ENCODE data around the gene KRT74. TPM values are rescaled to one million over a fixed set of nuclear protein-coding genes. Genes with fewer than 3 reads are reported as not detected.

KRT74 gene
- not detected for polyA plus RNA-seq (2013, experiment 1 of 2)
- not detected for polyA plus RNA-seq (2013, experiment 2 of 2)

- no peaks in the 10 kb centered on the region for H3K9me3 ChIP-seq (ENCODE audit: insufficient read depth, low read depth, low read length)
- no peak within 1 kb of the TSS for H3K9ac ChIP-seq (ENCODE audit: low read depth, low read length)
- H3K36me3 ChIP-seq (ENCODE audit: insufficient read depth, low read length) = no peaks in the 10 kb centered on the region
- no peaks in the 10 kb centered on the region for H3K27me3 ChIP-seq (ENCODE audit: insufficient read depth, low read length)
- WGBS = 97% methylated on average over 3 of the region's 3 CpGs
- H3K4me1 ChIP-seq (ENCODE audit: insufficient read depth, low read length) = no peaks in the 10 kb centered on the region
- H3K4me3 ChIP-seq (ENCODE audit: low read length) = no peak within 1 kb of the TSS
- H3K27ac ChIP-seq (ENCODE audit: low read depth, low read length) = no peak within 1 kb of the TSS
These were observed at the start of gene KRT74 for GRCh38 chr12:52573743-52574142. Gene KRT74, minus strand, starts transcription at chr12:52573843. Its CDS starts 66 bp downstream, at chr12:52573777.

GRCh38 chr12:52622349-52622748 is 48.7 kb upstream of the KRT74 start:
- Histone ChIP-seq H3K36me3 (ENCODE audit: insufficient read depth, low read length) (no peaks in the 10 kb centered on the region), H3K27ac (ENCODE audit: low read depth, low read length) (no peak overlapping the region), H3K4me1 (ENCODE audit: insufficient read depth, low read length) (no peaks in the 10 kb centered on the region; the same call in 1 of the 2 replicates), H3K27me3 (ENCODE audit: insufficient read depth, low read length) (no peaks in the 10 kb centered on the region), H3K9ac (ENCODE audit: low read depth, low read length) (no peak overlapping the region), H3K4me3 (ENCODE audit: low read length) (no peak overlapping the region), H3K9me3 (ENCODE audit: insufficient read depth, low read depth, low read length) (no peaks in the 10 kb centered on the region; the same call in 1 of the 2 replicates)
- WGBS = 82% methylated on average over 5 of the region's 5 CpGs

- H3K4me1 ChIP-seq (ENCODE audit: insufficient read depth, low read length) = no peaks in the 10 kb centered on the region; the same call in 1 of the 2 replicates
- no peaks in the 10 kb centered on the region for H3K36me3 ChIP-seq (ENCODE audit: insufficient read depth, low read length)
- H3K4me3 ChIP-seq (ENCODE audit: low read length) = no peak overlapping the region
- no peaks in the 10 kb centered on the region for H3K9me3 ChIP-seq (ENCODE audit: insufficient read depth, low read depth, low read length)
- no peak overlapping the region for H3K27ac ChIP-seq (ENCODE audit: low read depth, low read length)
- no peaks in the 10 kb centered on the region for H3K27me3 ChIP-seq (ENCODE audit: insufficient read depth, low read length)
- no peak overlapping the region for H3K9ac ChIP-seq (ENCODE audit: low read depth, low read length)
- 82% methylated on average over 2 of the region's 2 CpGs for WGBS
These were observed 45.2 kb upstream of the KRT74 start for GRCh38 chr12:52618866-52619265.

DNA sequence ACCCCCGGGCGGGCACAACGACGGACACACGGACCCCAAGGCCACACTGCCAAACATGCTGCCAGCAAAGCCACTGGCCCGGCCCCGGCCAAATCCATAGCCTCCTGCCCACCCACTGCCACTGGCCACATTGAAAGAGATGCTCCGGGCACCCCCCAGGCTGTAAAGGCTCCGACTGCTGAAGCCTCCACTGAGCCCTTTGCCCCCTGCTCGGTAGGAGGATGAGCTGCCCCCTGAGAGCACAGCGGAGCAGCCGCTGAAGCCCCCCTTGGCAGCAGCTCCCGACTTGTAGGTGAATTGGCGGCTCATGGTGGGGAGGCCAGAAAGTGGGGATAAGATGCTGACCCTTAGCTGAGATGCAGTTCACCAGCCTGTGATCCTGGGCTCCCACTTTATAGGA is 44.6 kb upstream of the KRT74 start, which contains the start of gene KRT73:
KRT73 (minus strand) TSS at position 344 of the 400 bp plus-strand sequence; CDS start at position 309, 35 bp downstream.
- 94% methylated on average over 14 of the region's 14 CpGs for WGBS

DNA sequence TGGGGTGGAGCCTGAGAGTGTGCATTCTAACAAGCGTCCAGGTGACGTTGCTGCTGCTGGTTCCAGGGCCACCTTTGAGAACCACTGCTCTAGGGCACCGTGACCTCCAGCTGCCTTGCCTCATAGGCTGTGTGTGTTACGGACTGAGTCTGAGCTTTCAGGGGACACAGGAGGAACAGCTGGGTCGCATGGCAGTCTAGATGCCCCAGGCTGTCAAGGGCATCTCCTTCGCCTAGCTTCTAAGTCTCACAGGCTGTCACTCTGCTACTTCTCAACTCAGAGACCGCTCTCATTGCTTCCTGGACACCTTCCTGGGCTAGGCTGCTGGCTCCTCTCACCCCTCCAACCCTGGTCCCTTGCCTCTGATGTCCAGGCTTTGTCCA is 43.8 kb upstream of the KRT74 start:
- no peaks in the 10 kb centered on the region for H3K9me3 ChIP-seq (ENCODE audit: insufficient read depth, low read depth, low read length)

More for the DNA sequence above, 44.6 kb upstream of the KRT74 start, which contains the start of gene KRT73:
- Histone ChIP-seq H3K36me3 (ENCODE audit: insufficient read depth, low read length) (no peaks in the 10 kb centered on the region), H3K4me3 (ENCODE audit: low read length) (no peak within 1 kb of the TSS), H3K4me1 (ENCODE audit: insufficient read depth, low read length) (no peaks in the 10 kb centered on the region; the same call in 1 of the 2 replicates), H3K9me3 (ENCODE audit: insufficient read depth, low read depth, low read length) (no peaks in the 10 kb centered on the region), H3K9ac (ENCODE audit: low read depth, low read length) (no peak within 1 kb of the TSS), H3K27me3 (ENCODE audit: insufficient read depth, low read length) (no peaks in the 10 kb centered on the region), H3K27ac (ENCODE audit: low read depth, low read length) (no peak within 1 kb of the TSS)

DNA sequence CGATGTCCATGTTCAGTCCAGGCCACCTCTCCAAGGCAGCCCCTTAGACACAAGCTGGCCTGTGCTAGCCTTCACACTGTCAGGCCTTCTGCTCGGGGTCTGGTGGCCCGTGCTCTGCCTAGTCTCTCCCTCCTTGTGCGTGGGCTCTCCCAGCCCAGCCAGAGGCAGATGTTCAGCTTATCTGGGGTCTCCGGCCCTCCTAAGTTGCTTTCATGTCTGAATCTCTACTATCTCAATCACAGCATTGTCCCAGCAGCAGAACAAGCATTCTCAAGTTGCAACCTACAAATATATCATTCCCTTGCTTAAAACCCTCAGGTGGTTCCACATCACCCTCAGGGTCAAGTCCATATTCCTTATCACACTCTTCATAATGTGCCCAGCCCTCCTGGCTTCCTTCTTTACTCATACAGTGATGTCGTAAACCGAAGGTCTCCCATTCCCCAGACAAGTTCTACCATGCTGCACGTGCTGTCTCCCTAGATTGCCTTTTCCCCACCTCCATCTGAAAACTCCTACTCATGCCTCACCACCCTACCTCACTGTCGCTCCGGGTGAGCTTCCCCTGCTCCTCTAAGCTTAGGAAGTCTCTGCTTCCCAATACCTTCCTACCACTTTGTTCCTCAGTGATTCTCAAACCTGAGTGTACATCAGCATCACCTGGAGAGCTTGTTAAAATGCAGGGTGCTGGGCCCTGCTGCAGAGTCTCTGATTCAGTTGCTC is 43.2 kb upstream of the KRT74 start:
- Histone ChIP-seq H3K4me1 (ENCODE audit: insufficient read depth, low read length) (no peaks in the 10 kb centered on the region; the same call in 1 of the 2 replicates), H3K36me3 (ENCODE audit: insufficient read depth, low read length) (no peaks in the 10 kb centered on the region), H3K27me3 (ENCODE audit: insufficient read depth, low read length) (no peaks in the 10 kb centered on the region), H3K9me3 (ENCODE audit: insufficient read depth, low read depth, low read length) (no peaks in the 10 kb centered on the region), H3K4me3 (ENCODE audit: low read length) (no peak overlapping the region), H3K27ac (ENCODE audit: low read depth, low read length) (no peak overlapping the region), H3K9ac (ENCODE audit: low read depth, low read length) (no peak overlapping the region)
- WGBS = 89% methylated on average over 10 of the region's 10 CpGs

More for the DNA sequence above, 43.8 kb upstream of the KRT74 start:
- Histone ChIP-seq H3K36me3 (ENCODE audit: insufficient read depth, low read length) (no peaks in the 10 kb centered on the region), H3K4me3 (ENCODE audit: low read length) (no peak overlapping the region), H3K9ac (ENCODE audit: low read depth, low read length) (no peak overlapping the region), H3K27me3 (ENCODE audit: insufficient read depth, low read length) (no peaks in the 10 kb centered on the region), H3K4me1 (ENCODE audit: insufficient read depth, low read length) (no peaks in the 10 kb centered on the region; the same call in 1 of the 2 replicates), H3K27ac (ENCODE audit: low read depth, low read length) (no peak overlapping the region)
- WGBS = 92% methylated on average over 7 of the region's 7 CpGs

- H3K9me3 ChIP-seq (ENCODE audit: insufficient read depth, low read depth, low read length) = no peaks in the 10 kb centered on the region
- no peak overlapping the region for H3K9ac ChIP-seq (ENCODE audit: low read depth, low read length)
- no peak overlapping the region for H3K27ac ChIP-seq (ENCODE audit: low read depth, low read length)
- no peak overlapping the region for H3K4me3 ChIP-seq (ENCODE audit: low read length)
- H3K36me3 ChIP-seq (ENCODE audit: insufficient read depth, low read length) = no peaks in the 10 kb centered on the region
- H3K27me3 ChIP-seq (ENCODE audit: insufficient read depth, low read length) = peaks cover under 1% of the 10 kb centered on the region; the same call in 1 of the 2 replicates
- WGBS = 95% methylated on average over 9 of the region's 9 CpGs
- no peaks in the 10 kb centered on the region; the same call in 1 of the 2 replicates for H3K4me1 ChIP-seq (ENCODE audit: insufficient read depth, low read length)
These were observed 42.3 kb upstream of the KRT74 start for GRCh38 chr12:52615912-52616311.

DNA sequence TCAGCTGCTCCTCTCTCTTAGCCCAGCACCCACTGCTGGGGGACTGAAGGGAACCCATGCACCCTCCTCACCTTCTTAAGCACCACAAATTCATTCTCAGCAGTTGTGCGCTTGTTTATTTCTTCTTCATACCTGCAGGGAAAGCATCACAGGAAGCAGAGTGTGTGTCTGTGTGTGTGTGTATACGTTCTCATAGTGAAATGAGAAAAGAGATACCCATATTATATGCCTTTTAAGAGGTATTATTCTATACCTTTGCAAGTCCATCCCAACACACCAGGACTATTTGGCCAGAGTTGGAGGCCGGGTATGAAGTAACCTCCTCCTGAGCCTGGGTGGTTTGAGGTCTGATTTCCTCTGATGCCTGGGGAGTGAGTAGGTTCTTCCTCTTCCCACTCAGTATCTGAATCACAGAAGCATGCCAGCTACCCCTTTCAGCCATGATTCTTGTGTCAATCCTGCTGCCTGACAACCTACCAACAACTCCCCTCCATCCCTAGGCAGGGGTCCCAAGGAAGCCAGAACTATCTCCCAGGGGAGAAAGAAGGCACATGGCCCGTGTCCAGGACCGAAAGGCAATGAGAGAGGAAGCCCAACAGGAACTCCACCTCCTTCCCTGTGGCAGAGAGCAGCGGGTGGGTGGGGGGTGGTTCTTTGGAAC is 41.7 kb upstream of the KRT74 start:
- Histone ChIP-seq H3K9me3 (ENCODE audit: insufficient read depth, low read depth, low read length) (no peaks in the 10 kb centered on the region), H3K36me3 (ENCODE audit: insufficient read depth, low read length) (no peaks in the 10 kb centered on the region), H3K4me3 (ENCODE audit: low read length) (no peak overlapping the region), H3K9ac (ENCODE audit: low read depth, low read length) (no peak overlapping the region), H3K27me3 (ENCODE audit: insufficient read depth, low read length) (peaks cover 6% of the 10 kb centered on the region; the same call in 1 of the 2 replicates), H3K27ac (ENCODE audit: low read depth, low read length) (no peak overlapping the region), H3K4me1 (ENCODE audit: insufficient read depth, low read length) (no peaks in the 10 kb centered on the region; the same call in 1 of the 2 replicates)
- WGBS = 100% methylated on average over 3 of the region's 6 CpGs

DNA sequence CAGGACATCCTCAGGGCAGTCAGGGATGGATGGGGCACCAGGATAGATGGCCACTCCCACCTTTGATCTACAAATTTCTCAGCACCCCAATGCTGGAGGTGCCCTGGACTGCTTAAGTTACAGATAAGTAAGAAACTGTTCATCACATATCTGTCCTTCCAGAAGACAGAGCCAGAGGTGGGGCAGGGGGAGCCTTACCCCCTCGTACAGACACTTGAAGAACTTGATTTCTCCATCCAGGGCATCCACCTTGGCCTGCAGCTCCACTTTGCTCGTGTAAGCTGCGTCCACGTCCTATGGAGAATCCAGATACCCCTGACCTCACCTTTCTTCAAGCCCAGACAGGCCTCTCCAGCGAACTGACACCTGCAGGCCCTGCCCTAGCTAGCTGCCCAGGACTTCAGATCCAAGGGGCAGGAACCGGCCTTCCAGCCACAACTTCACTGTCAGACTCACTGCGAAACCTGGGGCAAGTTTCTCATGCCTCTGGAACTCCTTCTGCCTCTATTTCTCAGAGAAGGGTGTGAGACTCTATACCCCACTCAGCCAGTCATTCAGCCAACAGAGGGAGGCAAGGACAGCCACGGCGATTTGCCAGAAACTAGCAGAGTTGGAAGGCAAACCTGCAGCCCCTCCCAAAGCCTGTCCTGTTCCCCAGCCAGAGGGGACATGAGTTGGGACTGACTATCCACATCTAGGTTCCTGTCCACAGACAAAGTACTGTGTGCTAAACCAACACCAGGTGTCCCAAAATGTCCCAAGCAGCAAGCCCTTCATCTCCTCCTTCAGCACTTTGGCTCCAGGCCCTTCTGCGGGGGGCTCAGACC is 41.0 kb upstream of the KRT74 start:
- H3K27me3 ChIP-seq (ENCODE audit: insufficient read depth, low read length) = peaks cover 6% of the 10 kb centered on the region; the same call in 1 of the 2 replicates
- no peak overlapping the region for H3K27ac ChIP-seq (ENCODE audit: low read depth, low read length)
- 90% methylated on average over 10 of the region's 10 CpGs for WGBS

DNA sequence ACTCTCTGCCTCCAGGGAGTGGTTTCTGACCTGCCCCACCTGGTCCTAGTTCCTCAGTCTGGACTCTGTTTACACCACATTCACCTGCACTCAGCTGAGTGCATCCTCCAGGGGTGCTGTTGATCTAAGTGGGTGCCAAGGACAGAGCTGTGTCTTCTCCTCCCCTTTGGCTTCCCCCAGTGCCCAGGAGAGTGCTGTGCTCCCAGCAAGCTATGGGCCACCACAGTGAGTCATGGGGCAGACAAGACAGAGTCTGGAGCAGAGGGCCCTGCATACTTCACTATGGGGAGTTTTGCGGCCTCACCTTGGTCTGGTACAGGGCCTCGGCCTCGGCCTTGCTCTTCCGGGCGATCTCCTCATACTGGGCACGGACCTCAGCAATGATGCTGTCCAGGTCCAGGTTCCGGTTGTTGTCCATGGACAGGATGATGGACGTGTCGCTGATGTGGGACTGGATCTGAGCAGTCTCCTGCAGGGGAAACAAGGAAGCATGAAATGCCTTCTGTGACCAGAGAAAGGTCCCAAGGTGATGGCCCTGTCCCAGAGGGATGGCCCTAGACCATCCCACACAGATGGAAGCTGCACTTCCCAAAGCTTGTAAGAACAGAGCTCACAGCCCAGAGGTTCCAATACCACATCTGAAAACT is 39.9 kb upstream of the KRT74 start:
- 97% methylated on average over 9 of the region's 9 CpGs for WGBS
- Histone ChIP-seq H3K36me3 (ENCODE audit: insufficient read depth, low read length) (no peaks in the 10 kb centered on the region), H3K9me3 (ENCODE audit: insufficient read depth, low read depth, low read length) (no peaks in the 10 kb centered on the region), H3K27ac (ENCODE audit: low read depth, low read length) (no peak overlapping the region), H3K9ac (ENCODE audit: low read depth, low read length) (no peak overlapping the region), H3K27me3 (ENCODE audit: insufficient read depth, low read length) (peaks cover 6% of the 10 kb centered on the region; the same call in 1 of the 2 replicates), H3K4me3 (ENCODE audit: low read length) (no peak overlapping the region), H3K4me1 (ENCODE audit: insufficient read depth, low read length) (no peaks in the 10 kb centered on the region)

More for the DNA sequence above, 41.0 kb upstream of the KRT74 start:
- Histone ChIP-seq H3K9ac (ENCODE audit: low read depth, low read length) (no peak overlapping the region), H3K4me3 (ENCODE audit: low read length) (no peak overlapping the region), H3K36me3 (ENCODE audit: insufficient read depth, low read length) (no peaks in the 10 kb centered on the region), H3K4me1 (ENCODE audit: insufficient read depth, low read length) (no peaks in the 10 kb centered on the region), H3K9me3 (ENCODE audit: insufficient read depth, low read depth, low read length) (no peaks in the 10 kb centered on the region)
